Measurements from ENCODE around the gene PLD1.

Gene PLD1

DNA sequence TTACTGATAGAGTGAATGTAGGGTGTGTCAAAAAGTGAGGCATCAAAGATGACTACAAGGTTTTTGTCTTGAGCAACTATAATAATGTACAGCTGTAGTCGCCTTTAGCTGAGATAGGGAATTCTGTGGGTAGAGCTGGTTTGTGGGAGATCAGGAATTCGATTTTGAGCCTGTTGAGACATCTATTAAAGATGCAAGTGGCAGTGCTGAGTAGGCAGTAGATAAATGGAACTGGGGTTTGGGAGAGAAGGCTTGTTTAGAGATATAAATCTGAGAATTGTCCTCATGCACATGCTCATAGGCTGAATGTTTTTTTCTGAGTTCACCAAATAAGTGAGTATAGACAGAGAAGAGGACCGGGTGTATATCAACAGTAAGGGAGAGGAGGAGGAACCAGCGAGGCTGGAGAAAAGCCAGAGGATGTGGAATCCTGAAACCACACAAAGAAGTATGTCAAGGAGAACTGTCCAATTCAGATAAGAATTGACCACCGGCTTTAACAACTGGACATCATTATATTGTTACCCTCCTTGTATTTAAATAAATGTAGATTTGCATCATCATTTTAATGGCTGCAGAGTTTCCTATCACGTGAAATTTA lies 204.0 kb downstream of the PLD1 start:
- DNase-seq (ENCODE audit: low read depth): peak; percentile 67
- TF ChIP-seq, protein P1, sequence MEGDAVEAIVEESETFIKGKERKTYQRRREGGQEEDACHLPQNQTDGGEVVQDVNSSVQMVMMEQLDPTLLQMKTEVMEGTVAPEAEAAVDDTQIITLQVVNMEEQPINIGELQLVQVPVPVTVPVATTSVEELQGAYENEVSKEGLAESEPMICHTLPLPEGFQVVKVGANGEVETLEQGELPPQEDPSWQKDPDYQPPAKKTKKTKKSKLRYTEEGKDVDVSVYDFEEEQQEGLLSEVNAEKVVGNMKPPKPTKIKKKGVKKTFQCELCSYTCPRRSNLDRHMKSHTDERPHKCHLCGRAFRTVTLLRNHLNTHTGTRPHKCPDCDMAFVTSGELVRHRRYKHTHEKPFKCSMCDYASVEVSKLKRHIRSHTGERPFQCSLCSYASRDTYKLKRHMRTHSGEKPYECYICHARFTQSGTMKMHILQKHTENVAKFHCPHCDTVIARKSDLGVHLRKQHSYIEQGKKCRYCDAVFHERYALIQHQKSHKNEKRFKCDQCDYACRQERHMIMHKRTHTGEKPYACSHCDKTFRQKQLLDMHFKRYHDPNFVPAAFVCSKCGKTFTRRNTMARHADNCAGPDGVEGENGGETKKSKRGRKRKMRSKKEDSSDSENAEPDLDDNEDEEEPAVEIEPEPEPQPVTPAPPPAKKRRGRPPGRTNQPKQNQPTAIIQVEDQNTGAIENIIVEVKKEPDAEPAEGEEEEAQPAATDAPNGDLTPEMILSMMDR (IDR thresholded peaks at IDR 0.05; ENCODE audit: low read length, missing control alignments): no peak
- H3K4me3 ChIP-seq (replicated peaks; ENCODE audit: low read depth, low read length): no peak overlapping the region

DNA sequence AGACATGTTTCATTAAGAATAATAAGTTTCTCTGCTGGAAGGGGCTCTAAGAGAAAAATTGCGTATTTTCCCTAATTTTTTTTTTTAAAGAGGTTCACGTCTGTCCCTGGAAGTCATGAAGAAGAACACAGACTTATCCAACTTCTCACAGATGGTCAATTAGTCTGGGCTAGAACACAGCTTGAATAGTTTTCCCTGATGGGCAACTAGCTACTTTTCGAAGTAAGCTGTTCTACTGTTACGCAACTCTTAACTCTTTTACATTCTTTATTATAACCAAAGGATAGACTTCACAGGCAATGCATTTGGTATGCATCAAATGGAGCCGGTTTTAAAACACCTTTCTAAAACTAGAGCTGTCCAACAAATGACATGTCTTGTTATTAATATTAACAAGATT lies 205.9 kb downstream of the PLD1 start:
- TF ChIP-seq, protein P1 (IDR thresholded peaks at IDR 0.05; ENCODE audit: low read length, missing control alignments): no peak
- H3K4me3 ChIP-seq (replicated peaks; ENCODE audit: low read depth, low read length): no peak overlapping the region
- DNase-seq (ENCODE audit: low read depth): no peak

DNA sequence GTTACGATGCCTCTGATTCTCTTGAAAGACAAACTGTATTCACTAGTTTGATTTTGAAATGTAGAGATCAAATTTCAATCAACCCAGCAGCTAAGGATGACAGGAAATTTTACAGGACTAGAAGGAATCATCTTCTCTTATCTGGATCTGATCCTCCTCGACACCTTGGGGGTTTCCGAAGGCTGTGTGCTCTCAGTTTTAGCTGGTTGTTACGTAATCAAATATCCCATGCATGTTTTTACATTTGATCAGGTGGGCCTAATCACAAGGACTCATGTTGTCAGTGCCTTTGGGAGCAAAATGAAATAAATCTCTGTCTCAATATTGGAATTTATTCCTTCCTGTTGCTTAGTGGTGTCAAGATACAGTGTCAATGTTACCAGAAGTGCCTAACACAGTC lies 208.2 kb downstream of the PLD1 start:
- no peak overlapping the region for H3K4me3 ChIP-seq (replicated peaks; ENCODE audit: low read depth, low read length)
- TF ChIP-seq, protein P1 (IDR thresholded peaks at IDR 0.05; ENCODE audit: low read length, missing control alignments): no peak
- DNase-seq (ENCODE audit: low read depth): no peak

DNA sequence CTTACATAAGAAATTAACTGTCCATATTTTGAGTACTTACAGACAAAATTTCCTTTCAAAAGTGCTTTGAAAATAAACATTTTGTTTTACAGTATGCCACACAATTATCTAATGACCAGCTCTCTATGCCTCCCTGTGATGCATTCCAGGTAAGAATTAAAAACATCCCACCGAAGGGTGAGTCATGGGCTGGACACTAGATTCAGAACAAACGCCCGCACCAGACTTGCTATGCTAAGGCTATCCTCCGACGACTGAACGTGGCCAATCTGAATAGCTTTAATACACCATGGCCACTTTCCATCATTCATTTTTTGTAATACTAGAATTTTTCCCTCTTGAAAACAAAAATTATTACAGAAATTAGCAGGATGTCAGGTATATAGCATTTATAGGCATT lies 210.3 kb downstream of the PLD1 start:
- DNase-seq (ENCODE audit: low read depth): no peak
- TF ChIP-seq, protein P1 (IDR thresholded peaks at IDR 0.05; ENCODE audit: low read length, missing control alignments): no peak
- H3K4me3 ChIP-seq (replicated peaks; ENCODE audit: low read depth, low read length): no peak overlapping the region

DNA sequence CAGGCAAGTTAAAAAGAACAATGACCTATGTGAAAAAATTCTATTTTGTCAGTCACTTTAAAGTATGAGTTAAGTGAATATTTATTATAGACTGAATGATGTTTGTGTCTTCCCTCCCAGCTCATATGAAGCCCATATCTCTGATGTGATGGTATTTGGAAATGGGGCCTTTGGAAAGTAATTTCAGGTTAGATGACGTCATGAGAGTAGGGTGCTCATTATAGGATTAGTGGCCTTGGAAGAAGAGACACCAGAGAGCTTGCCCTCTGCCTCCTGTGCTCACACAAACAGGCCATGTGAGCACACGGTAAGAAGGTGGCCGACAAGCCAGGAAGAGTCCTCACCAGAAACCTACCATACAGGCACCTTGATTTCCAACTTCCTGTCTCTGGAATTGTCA lies 211.3 kb downstream of the PLD1 start:
- TF ChIP-seq, protein P1 (IDR thresholded peaks at IDR 0.05; ENCODE audit: low read length, missing control alignments): no peak
- H3K4me3 ChIP-seq (replicated peaks; ENCODE audit: low read depth, low read length): no peak overlapping the region
- DNase-seq (ENCODE audit: low read depth): no peak

DNA sequence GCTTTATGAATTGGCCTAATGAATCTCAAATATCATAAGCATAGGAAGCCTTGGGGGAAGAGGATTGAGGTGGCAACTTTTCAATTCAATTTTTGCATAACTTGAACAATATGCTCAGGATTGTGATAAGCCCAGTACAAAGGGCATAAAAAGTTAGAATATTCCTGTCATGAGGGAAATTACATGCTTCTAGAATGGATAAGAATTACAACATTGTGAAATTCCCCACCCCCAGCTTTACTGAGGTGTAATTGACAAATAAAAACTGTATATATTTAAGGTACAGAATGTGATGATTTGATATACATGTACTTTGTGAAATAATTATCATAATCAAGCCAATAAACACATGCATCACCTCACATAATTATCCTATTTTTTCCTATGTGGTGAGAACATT lies 217.5 kb downstream of the PLD1 start:
- DNase-seq (ENCODE audit: low read depth): no peak
- TF ChIP-seq, protein P1 (IDR thresholded peaks at IDR 0.05; ENCODE audit: low read length, missing control alignments): no peak
- H3K4me3 ChIP-seq (replicated peaks; ENCODE audit: low read depth, low read length): no peak overlapping the region

DNA sequence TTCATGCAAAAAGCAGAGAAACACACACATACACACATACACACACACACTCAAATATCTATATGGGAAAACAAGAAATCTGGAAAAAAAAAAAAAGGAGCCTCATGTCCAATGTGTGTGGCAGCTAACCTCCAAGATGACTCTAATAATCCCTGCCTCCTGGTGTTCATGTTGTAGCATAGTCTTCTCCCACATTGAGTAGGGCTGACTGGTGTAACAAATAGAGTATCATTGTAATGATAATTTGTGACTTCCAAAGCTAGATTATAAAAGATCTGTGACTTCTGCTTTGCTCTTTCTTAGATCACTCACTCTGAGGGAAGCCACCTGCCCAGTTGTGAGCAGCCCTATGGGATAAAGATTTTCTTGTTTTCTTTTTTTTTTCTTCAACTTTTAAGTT lies 219.2 kb downstream of the PLD1 start:
- TF ChIP-seq, protein P1 (IDR thresholded peaks at IDR 0.05; ENCODE audit: low read length, missing control alignments): no peak
- no peak for DNase-seq (ENCODE audit: low read depth)
- no peak overlapping the region for H3K4me3 ChIP-seq (replicated peaks; ENCODE audit: low read depth, low read length)

Data from fibroblast of pulmonary artery (primary cell).